OCI-LY1 (cell line): Measurements from ENCODE around the gene OCRL.
"Not testable (repeated sequence)": the region's sequence is repeated elsewhere in the genome, so short reads cannot be mapped to it uniquely, and the experiment has no call there.

Experiments
- H2AFZ ChIP-seq: fragments of 200-600 bp; sonication (generic), shearing (Covaris generic); 2 replicates; pipeline ENCODE4 v1.6.0; 2014; ENCODE audit warnings: antibody characterized with exemption, mild to moderate bottlenecking, low read length
- H3F3A ChIP-seq: fragments of 200-600 bp; sonication (generic), shearing (Covaris generic); 2 replicates; pipeline ENCODE4 v1.6.0; 2014; ENCODE audit warnings: mild to moderate bottlenecking, antibody characterized with exemption, low read length, moderate library complexity; ENCODE audit not compliant: insufficient read depth
- H3K27ac ChIP-seq: fragments of 200-600 bp; sonication (generic); 2 replicates; pipeline ENCODE4 v1.5.1; 2014; ENCODE audit warnings: low read length, mixed run types, mild to moderate bottlenecking, low read depth; ENCODE audit not compliant: poor library complexity, severe bottlenecking
- H3K27me3 ChIP-seq: fragments of 200-600 bp; sonication (generic); 2 replicates; pipeline ENCODE4 v1.6.0; 2014; ENCODE audit warnings: antibody characterized with exemption, mild to moderate bottlenecking, low read length, moderate library complexity; ENCODE audit not compliant: insufficient read depth
- H3K36me3 ChIP-seq: fragments of 200-600 bp; sonication (generic); 2 replicates; pipeline ENCODE4 v1.6.1; 2014; ENCODE audit warnings: mild to moderate bottlenecking, antibody characterized with exemption, low read length, moderate library complexity, mixed read lengths; ENCODE audit not compliant: insufficient read depth
- H3K4me1 ChIP-seq: fragments of 200-600 bp; sonication (generic); 2 replicates; pipeline ENCODE4 v1.5.1; 2014; ENCODE audit warnings: mild to moderate bottlenecking, low read length, moderate library complexity; ENCODE audit not compliant: insufficient read depth, severe bottlenecking
- H3K4me2 ChIP-seq: fragments of 200-600 bp; sonication (generic), shearing (Covaris generic); 2 replicates; pipeline ENCODE4 v1.6.1; 2014; ENCODE audit warnings: low read length
- H3K4me3 ChIP-seq: fragments of 200-600 bp; sonication (generic); 2 replicates; pipeline ENCODE4 v1.5.1; 2014; ENCODE audit warnings: low read length, low read depth, mild to moderate bottlenecking, mixed read lengths; ENCODE audit not compliant: poor library complexity, severe bottlenecking
- H3K79me2 ChIP-seq: fragments of 200-600 bp; shearing (Covaris generic); 2 replicates; pipeline ENCODE4 v1.6.1; 2016; ENCODE audit warnings: mixed run types, low read length, mixed read lengths; ENCODE audit not compliant: insufficient read depth
- H3K9ac ChIP-seq: fragments of 200-600 bp; sonication (generic), shearing (Covaris generic); 2 replicates; pipeline ENCODE4 v1.6.1; 2014; ENCODE audit warnings: mild to moderate bottlenecking, low read length, mixed read lengths
- H3K9me2 ChIP-seq: fragments of 200-600 bp; sonication (generic), shearing (Covaris generic); 2 replicates; pipeline ENCODE4 v1.6.1; 2014; ENCODE audit warnings: low read depth, mild to moderate bottlenecking, low read length, mixed read lengths
- H3K9me3 ChIP-seq: fragments of 200-600 bp; shearing (Covaris generic); 2 replicates; pipeline ENCODE4 v1.6.1; 2014; ENCODE audit warnings: low read length, mixed read lengths
- H4K20me1 ChIP-seq: fragments of 200-600 bp; sonication (generic), shearing (Covaris generic); 2 replicates; pipeline ENCODE4 v1.6.0; 2016; ENCODE audit warnings: mild to moderate bottlenecking, low read length; ENCODE audit not compliant: insufficient read depth
- EZH2 ChIP-seq: fragments of 200-600 bp; sonication (generic), shearing (Covaris generic); IDR thresholded peaks from 2 replicates; pipeline ENCODE4 v1.8.0; 2017; ENCODE audit warnings: borderline replicate concordance, mixed run types, mild to moderate bottlenecking, antibody characterized with exemption, low read length, moderate library complexity, mixed read lengths
- TF ChIP-seq, protein P1 (sequence below): fragments of 200-600 bp; sonication (generic), shearing (Covaris generic); IDR thresholded peaks from 2 replicates; pipeline ENCODE4 v1.5.1; 2017; ENCODE audit warnings: mild to moderate bottlenecking, antibody characterized with exemption, low read length, moderate library complexity, mixed read lengths

OCRL gene

DNA sequence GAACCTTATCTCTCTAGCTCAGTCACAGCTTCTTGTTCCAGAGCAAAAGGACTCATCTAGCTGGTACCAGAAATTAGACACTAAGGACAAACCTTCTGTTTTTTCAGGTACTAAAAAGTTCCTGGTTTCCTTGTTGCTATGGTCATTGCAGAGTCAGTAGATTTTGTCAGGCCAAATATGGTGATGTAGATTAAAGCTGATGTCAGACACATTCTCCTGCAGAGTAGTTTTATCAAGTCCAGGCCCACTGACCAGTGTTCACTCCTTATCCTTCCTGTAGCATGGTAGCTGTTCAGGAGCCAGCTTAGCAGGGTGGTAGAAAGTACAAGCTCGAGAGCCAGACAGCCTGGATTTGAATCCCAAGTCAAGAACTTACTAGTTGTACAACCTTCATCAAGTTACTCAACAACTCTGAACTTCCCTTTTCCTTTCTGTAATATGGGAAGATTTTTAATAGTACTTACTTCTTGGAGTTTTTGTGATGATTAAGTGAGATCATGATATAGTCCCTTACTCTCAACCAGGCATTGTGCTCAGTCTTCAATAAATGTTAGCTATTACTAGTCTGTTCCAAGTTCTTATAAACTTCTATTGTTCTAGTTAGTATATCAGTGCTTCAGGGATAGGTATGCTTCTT, 17.9 kb downstream of the OCRL start:
- no peaks in the 10 kb centered on the region for H3K27me3 ChIP-seq
- no peaks in the 10 kb centered on the region for H3K9me3 ChIP-seq
- H3K36me3 ChIP-seq = peaks cover 13% of the 10 kb centered on the region; the same call in 1 of the 2 replicates
- H3F3A ChIP-seq = no peaks in the 10 kb centered on the region
- H3K4me3 ChIP-seq = no peak overlapping the region
- no peaks in the 10 kb centered on the region for H3K9me2 ChIP-seq
- H3K79me2 ChIP-seq = no peaks in the 10 kb centered on the region
- no peak overlapping the region for H3K27ac ChIP-seq
- peaks cover 13% of the 10 kb centered on the region for H3K4me1 ChIP-seq
- H2AFZ ChIP-seq = no peak overlapping the region
- TF ChIP-seq, protein P1, sequence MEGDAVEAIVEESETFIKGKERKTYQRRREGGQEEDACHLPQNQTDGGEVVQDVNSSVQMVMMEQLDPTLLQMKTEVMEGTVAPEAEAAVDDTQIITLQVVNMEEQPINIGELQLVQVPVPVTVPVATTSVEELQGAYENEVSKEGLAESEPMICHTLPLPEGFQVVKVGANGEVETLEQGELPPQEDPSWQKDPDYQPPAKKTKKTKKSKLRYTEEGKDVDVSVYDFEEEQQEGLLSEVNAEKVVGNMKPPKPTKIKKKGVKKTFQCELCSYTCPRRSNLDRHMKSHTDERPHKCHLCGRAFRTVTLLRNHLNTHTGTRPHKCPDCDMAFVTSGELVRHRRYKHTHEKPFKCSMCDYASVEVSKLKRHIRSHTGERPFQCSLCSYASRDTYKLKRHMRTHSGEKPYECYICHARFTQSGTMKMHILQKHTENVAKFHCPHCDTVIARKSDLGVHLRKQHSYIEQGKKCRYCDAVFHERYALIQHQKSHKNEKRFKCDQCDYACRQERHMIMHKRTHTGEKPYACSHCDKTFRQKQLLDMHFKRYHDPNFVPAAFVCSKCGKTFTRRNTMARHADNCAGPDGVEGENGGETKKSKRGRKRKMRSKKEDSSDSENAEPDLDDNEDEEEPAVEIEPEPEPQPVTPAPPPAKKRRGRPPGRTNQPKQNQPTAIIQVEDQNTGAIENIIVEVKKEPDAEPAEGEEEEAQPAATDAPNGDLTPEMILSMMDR = no peak
- TF ChIP-seq EZH2 = no peak
- no peak overlapping the region for H3K9ac ChIP-seq
- H3K4me2 ChIP-seq = no peak overlapping the region
- no peaks in the 10 kb centered on the region for H4K20me1 ChIP-seq

DNA sequence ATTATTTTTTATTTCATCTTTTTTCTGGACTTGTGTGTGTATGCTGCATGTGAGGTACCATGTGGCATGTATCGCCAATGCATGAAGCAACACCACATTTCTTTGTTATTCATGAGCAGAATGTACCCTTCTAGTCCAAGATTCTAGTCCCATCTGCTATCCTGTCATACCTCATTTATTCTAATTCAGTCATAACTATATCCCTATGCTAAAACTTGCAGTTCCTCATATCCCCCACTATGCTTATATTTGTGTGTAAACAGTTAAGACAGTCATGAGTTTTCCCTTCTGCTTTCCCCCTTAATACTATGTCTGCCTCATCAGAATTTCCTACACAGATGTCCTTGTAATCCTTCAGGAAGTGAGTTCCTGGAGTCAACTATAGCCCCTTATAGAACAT, 19.7 kb downstream of the OCRL start:
- no peak overlapping the region for H2AFZ ChIP-seq
- H3F3A ChIP-seq = no peaks in the 10 kb centered on the region
- H3K27ac ChIP-seq = no peak overlapping the region
- no peak overlapping the region for H3K4me2 ChIP-seq
- no peaks in the 10 kb centered on the region for H3K9me3 ChIP-seq
- H4K20me1 ChIP-seq = no peaks in the 10 kb centered on the region
- H3K4me1 ChIP-seq = no peaks in the 10 kb centered on the region
- H3K27me3 ChIP-seq = no peaks in the 10 kb centered on the region
- H3K36me3 ChIP-seq = peaks cover 19% of the 10 kb centered on the region; the same call in 1 of the 2 replicates
- no peaks in the 10 kb centered on the region for H3K9me2 ChIP-seq
- H3K9ac ChIP-seq = no peak overlapping the region
- H3K4me3 ChIP-seq = no peak overlapping the region
- TF ChIP-seq, protein P1 = no peak
- TF ChIP-seq EZH2 = no peak
- no peaks in the 10 kb centered on the region for H3K79me2 ChIP-seq

DNA sequence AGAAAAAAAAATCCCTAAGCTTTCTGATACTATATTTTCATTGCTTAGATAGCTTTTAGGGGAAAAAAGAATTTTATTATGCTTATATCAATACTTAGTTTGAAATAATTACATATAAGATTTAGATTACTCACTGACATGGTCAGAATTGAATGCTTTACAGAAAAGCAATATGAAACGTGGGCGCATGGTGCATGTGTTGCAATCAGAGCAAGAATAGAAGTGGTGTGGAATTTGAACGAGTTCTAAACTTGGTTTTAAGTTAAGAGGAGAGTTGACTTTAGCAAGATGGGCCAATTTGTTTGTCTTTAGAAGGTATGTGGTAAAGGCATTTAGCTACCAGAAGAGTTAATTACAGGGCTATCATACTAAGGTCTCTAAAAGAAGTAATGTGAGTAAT, 21.4 kb downstream of the OCRL start:
- H3K4me2 ChIP-seq = no peak overlapping the region
- no peaks in the 10 kb centered on the region for H3K9me3 ChIP-seq
- no peaks in the 10 kb centered on the region for H3K4me1 ChIP-seq
- no peak overlapping the region for H3K27ac ChIP-seq
- no peaks in the 10 kb centered on the region for H4K20me1 ChIP-seq
- H3K4me3 ChIP-seq = no peak overlapping the region
- H3K36me3 ChIP-seq = peaks cover 19% of the 10 kb centered on the region; the same call in 1 of the 2 replicates
- H3K9ac ChIP-seq = no peak overlapping the region
- H3F3A ChIP-seq = no peaks in the 10 kb centered on the region
- H3K9me2 ChIP-seq = no peaks in the 10 kb centered on the region
- no peak for TF ChIP-seq EZH2
- TF ChIP-seq, protein P1 = no peak
- no peaks in the 10 kb centered on the region for H3K79me2 ChIP-seq
- no peak overlapping the region for H2AFZ ChIP-seq
- H3K27me3 ChIP-seq = no peaks in the 10 kb centered on the region

DNA sequence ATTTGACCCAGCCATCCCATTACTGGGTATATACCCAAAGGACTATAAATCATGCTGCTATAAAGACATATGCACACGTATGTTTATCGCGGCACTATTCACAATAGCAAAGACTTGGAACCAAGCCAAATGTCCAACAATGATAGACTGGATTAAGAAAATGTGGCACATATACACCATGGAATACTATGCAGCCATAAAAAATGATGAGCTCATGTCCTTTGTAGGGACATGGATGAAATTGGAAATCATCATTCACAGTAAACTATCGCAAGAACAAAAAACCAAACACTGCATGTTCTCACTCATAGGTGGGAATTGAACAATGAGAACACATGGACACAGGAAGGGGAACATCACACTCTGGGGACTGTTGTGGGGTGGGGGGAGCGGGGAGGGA, 24.3 kb downstream of the OCRL start:
- H3K9ac ChIP-seq, H3K9me2 ChIP-seq, H3K4me3 ChIP-seq, H3K4me1 ChIP-seq, H2AFZ ChIP-seq, H3F3A ChIP-seq, H4K20me1 ChIP-seq, H3K27me3 ChIP-seq, H3K4me2 ChIP-seq, H3K79me2 ChIP-seq, H3K27ac ChIP-seq, H3K9me3 ChIP-seq: not testable (repeated sequence)
- H3K36me3 ChIP-seq = peaks cover 26% of the 10 kb centered on the region
